Ecto neural progenitor cell (in vitro differentiated cells): ENCODE measurements around the gene CAMK2N1.

Experiments used
- DNase-seq: peaks from one replicate; pipeline ENCODE4 v3.0.0-alpha.2; 2018; ENCODE audit warnings: low spot score

The CAMK2N1 gene

GRCh38 chr1:20478057-20478635, 7.9 kb downstream of the CAMK2N1 start:
- no peak for DNase-seq

- DNase-seq: no peak
Measured at GRCh38 chr1:20477348-20478056, 8.5 kb downstream of the CAMK2N1 start.

- peak; percentile 61 for DNase-seq
Measured at GRCh38 chr1:20476265-20477038, 9.6 kb downstream of the CAMK2N1 start.

- DNase-seq: no peak
Measured at GRCh38 chr1:20474996-20475395, 11.0 kb downstream of the CAMK2N1 start.

DNA sequence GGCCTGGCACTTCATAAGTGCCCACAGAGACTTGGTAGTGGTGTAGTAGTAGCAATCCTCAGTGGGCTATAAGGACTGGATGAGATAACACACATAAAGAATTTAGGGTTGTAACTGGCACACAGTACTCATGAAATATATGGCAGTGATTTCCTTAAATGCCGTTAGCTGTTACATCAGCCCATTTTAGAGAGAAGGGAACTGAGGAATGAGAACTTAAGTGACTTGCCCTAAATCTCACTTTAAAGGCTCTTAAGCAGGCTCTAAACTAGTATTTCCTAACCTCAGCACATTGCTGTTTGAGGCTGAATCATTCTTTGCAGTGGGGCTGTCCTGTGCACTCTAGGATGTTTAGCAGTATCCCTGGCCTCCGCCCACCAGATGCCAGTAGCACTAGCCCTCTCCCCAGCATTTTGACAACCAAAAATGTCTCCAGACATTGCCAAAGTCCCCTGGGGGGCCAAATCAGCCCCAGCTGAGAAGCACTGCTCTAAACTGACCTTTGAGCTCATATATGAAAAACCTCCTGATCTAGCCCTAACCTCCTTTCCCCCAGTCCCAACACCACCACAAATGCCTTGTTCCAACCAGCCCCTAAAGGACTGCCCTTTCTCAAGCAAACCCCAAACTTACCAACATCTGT, 11.6 kb downstream of the CAMK2N1 start:
- no peak for DNase-seq

GRCh38 chr1:20473894-20474293, 12.1 kb downstream of the CAMK2N1 start:
- DNase-seq: no peak

- peak; percentile 87 for DNase-seq
Measured at GRCh38 chr1:20472860-20473711, 12.9 kb downstream of the CAMK2N1 start.

DNA sequence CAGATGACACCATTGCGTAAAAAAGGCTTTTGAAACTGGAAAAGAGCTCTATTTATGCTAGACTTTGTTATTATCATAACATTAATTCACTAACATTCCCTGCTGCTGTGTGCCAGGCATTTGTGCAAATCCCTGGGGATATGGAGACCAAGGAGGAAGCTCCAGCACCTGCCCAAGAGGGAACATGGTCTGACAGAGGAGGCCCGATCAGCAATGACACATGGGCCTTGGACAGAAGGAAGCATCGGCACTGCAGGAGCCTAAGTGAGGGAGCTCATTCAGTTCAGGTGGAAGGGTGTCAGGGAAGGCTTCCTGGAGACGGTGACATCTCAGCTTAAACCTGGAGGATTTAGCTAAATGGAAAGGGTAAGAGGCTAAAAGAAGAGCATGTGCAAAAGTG, 13.9 kb downstream of the CAMK2N1 start:
- DNase-seq: no peak

DNA sequence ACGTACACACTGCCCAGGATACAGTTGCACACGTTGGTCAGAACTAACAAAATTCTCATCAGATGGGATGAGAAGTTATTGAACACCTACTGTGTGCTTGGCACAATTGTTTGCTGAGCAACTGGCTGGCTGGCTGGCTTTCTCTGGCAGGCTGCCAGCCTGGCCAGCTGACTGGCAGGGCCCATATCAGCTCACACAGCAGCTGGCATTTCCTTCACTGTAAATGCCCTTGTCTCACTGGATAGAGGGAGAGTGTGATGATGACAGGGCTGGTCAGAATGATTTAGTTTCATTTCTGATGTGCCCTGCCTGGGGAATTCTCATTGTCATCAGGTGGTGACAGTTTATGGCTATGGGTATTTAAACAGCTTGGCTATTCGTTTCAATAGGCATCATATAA, 15.8 kb downstream of the CAMK2N1 start:
- no peak for DNase-seq

GRCh38 chr1:20469406-20470076, 16.5 kb downstream of the CAMK2N1 start:
- DNase-seq: no peak

DNA sequence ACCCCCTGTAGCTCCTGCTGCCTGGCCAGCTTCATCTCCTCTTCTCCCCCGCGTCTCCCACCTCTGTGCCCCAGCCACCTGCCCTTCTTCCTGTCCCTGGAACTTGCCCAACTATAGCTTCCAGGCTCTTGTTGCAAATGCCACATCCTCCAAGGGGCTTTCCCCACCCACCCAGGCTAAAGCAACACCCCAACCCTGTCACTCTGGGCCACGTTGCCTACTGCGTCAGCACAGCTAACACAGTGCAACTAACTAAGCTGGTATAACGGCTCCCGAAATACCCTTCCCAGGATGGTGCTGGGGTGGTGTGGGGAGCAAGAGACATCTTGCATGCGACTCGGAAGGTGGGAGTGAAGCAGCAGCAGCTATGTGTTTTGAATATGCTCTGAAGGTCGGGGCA, 19.7 kb downstream of the CAMK2N1 start:
- DNase-seq: no peak

DNA sequence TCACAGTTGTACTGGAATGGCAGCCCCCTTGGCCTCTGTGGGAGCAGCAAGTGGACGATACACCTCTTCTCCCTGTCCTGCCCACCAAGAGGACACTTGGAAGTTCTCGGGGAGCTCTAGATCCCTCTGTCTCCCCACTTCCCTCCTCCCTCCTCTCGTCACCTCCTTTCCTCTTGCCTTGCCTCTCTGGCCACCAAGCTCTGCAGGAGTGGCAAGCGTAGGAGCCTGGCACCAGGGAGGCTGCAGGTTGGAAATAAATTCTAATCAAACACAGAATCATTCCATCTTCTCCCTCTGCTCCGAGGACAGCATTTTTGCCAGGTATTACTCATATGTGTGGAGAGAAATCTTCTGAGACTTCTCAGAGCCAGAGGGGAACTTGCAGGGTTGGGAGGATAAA, 20.8 kb downstream of the CAMK2N1 start:
- DNase-seq: no peak

GRCh38 chr1:20463502-20463901, 22.5 kb downstream of the CAMK2N1 start:
- no peak for DNase-seq

GRCh38 chr1:20462397-20462796, 23.6 kb downstream of the CAMK2N1 start:
- DNase-seq: no peak

DNA sequence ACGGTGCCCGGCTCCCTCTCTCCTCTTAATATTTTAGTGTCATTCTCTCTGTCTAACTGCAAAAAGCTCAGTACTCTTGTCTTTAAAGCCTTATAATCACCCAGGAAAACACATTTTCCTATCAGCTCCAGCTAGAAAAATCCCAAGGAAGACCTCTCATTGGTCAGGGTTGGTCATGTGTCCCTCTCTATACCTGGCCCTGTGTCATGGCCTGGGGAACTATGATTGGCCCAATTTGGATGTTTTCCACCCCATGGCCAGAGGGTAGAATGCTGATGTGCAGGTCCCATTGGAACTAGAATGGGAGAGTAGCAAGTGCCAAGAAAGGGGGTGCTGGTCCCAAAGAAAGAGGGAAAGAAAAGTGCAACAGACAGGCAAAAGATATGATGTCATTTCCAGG, 27.3 kb downstream of the CAMK2N1 start:
- no peak for DNase-seq

DNA sequence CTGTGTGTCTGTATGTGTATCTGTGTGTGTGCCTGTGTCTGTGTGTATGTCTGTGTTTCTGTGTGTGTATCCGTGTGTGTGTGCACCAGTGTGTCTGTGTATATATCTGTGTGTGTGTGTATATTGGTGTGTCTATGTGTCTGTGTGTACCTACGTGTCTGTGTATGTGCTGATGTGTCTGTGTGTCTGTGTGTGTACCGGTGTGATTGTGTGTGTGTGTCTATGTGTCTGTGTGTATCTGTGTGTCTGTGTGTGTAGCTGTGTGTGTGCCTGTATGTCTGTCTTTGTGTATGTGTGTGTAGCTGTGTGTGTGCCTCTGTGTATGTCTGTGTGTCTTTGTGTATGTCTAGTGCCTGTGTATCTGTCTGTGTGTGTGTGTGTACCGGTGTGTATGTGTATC, 32.0 kb downstream of the CAMK2N1 start:
- no peak for DNase-seq

GRCh38 chr1:20449735-20450311, 36.2 kb downstream of the CAMK2N1 start:
- DNase-seq: no peak

DNA sequence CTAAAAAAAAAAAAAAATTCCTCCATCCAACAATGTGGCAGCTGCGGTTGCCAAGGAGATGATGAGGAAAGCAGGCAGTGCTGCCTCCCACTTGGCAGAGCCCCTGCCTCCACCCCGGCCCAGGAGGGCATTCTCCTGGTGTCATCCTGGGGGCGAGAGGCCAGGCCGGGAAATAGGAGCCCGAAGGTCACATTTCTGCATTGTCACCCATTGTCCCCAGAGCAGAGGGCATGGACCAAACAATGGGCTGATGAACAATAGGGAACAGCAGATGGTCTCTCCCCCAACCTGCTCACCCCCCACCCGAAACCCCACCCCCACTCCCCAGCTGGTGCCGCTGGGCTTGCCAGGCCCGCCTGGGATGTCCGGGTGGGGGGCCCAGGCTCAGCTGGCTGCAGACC, 37.3 kb downstream of the CAMK2N1 start:
- DNase-seq: peak; percentile 60

- DNase-seq: no peak
Measured at GRCh38 chr1:20447794-20448193, 38.2 kb downstream of the CAMK2N1 start.

DNA sequence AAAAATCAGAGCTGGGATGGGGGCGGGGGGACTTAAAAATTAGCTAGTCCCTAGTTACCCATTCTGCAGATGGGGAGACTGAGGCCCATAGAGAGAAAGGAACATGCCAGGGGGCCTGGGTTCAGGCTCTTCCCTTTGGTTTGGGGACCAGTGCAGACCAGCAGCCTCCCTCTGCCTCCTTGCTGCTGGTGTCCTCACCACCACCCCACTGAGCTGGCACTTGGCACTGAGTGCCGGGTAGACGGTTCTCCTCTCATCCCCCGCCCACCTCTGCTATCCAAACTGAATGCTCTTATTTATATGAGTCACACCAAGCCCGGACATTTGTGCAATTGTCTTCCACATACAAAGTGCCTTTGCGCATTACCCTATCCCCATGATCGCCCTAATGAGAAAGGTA, 39.2 kb downstream of the CAMK2N1 start:
- no peak for DNase-seq

- no peak for DNase-seq
Measured at GRCh38 chr1:20445956-20446355, 40.1 kb downstream of the CAMK2N1 start.
